Measurements from ENCODE around the gene CA4.
"Not testable (repeated sequence)": the region's sequence is repeated elsewhere in the genome, so short reads cannot be mapped to it uniquely, and the experiment has no call there.

Gene CA4

GRCh38 chr17:60178180-60178579, 28.4 kb downstream of the CA4 start:
- DNase-seq, result peak; percentile 58

- DNase-seq, result not testable (repeated sequence)
Measured at GRCh38 chr17:60180380-60180779, 30.6 kb downstream of the CA4 start.

GRCh38 chr17:60186372-60186771, 36.6 kb downstream of the CA4 start:
- not testable (repeated sequence) for DNase-seq

- not testable (repeated sequence) for DNase-seq
Measured at GRCh38 chr17:60186846-60187745, 37.3 kb downstream of the CA4 start.

GRCh38 chr17:60188759-60189158, 39.0 kb downstream of the CA4 start:
- DNase-seq, result no peak

- DNase-seq, result not testable (repeated sequence)
Measured at GRCh38 chr17:60190032-60190431, 40.3 kb downstream of the CA4 start.

GRCh38 chr17:60193032-60193431, 43.3 kb downstream of the CA4 start:
- DNase-seq, result not testable (repeated sequence)

GRCh38 chr17:60193482-60193881, 43.7 kb downstream of the CA4 start:
- DNase-seq, result no peak

- DNase-seq, result not testable (repeated sequence)
Measured at GRCh38 chr17:60194141-60194540, 44.4 kb downstream of the CA4 start.

- DNase-seq, result not testable (repeated sequence)
Measured at GRCh38 chr17:60198630-60199029, 48.9 kb downstream of the CA4 start.

GRCh38 chr17:60205782-60206181, 56.0 kb downstream of the CA4 start:
- DNase-seq, result not testable (repeated sequence)

GRCh38 chr17:60208302-60208701, 58.5 kb downstream of the CA4 start:
- DNase-seq, result not testable (repeated sequence)

All from NCI-H526 treated with DMSO at 0.1 percent for 48 hours (cell line).